ENCODE results near the gene OR3A1. TPM values are rescaled to one million over a fixed set of nuclear protein-coding genes. Genes with fewer than 3 reads are reported as not detected.
"Not testable (repeated sequence)": the region's sequence is repeated elsewhere in the genome, so short reads cannot be mapped to it uniquely, and the experiment has no call there.

OR3A1 gene
- total RNA-seq, 4 donors from 2014 or later, result 0.50 TPM; not detected in 3

GRCh38 chr17:3308603-3309002 is 10.4 kb upstream of the OR3A1 start:
- WGBS, 2 donors (ENCODE audit: low coverage in 1 of 2), result 49 to 53% methylated on average over 2 to 4 of the region's 4 CpGs
- no peak for ATAC-seq
- Histone ChIP-seq H3K9me3 (no peaks in the 10 kb centered on the region), H3K36me3 (no peaks in the 10 kb centered on the region), H3K27ac (no peak overlapping the region), H3K27me3 (peaks cover 3% of the 10 kb centered on the region), H3K4me1 (no peaks in the 10 kb centered on the region), H3K4me3 (no peak overlapping the region)
- no peak for TF ChIP-seq CTCF (IDR thresholded peaks at IDR 0.05)

- Histone ChIP-seq H3K27me3 (peaks cover 23% of the 10 kb centered on the region), H3K36me3 (no peaks in the 10 kb centered on the region), H3K27ac (no peak overlapping the region), H3K9me3 (peaks cover 0 to 5% (median 0%) of the 10 kb centered on the region in 3 donors), H3K4me1 (no peaks in the 10 kb centered on the region), H3K4me3 (no peak overlapping the region)
- TF ChIP-seq CTCF (IDR thresholded peaks at IDR 0.05) (no peak), POLR2A (IDR thresholded peaks at IDR 0.05) (no peak), POLR2AphosphoS5 (IDR thresholded peaks at IDR 0.05) (no peak), EP300 (IDR thresholded peaks at IDR 0.05) (no peak)
- WGBS, 2 donors (ENCODE audit: low coverage in 1 of 2), result 71% methylated on average over 4 of the region's 4 CpGs
- ATAC-seq, result no peak
Observed at GRCh38 chr17:3295632-3296031, 2.5 kb downstream of the OR3A1 start.

- WGBS, 2 donors (ENCODE audit: low coverage in 1 of 2), result 86% methylated on average over 1 of the region's 1 CpG; no CpG with 5 or more reads in 1 of the 2 donors
Observed at GRCh38 chr17:3293548-3293947, 4.6 kb downstream of the OR3A1 start.

GRCh38 chr17:3282901-3283300 is 15.3 kb downstream of the OR3A1 start:
- H3K27me3 ChIP-seq, result no peaks in the 10 kb centered on the region
- WGBS, 2 donors (ENCODE audit: low coverage in 1 of 2), result 71% methylated on average over 1 of the region's 1 CpG; no CpG with 5 or more reads in 1 of the 2 donors
- ATAC-seq, result no peak
- no peaks in the 10 kb centered on the region for H3K9me3 ChIP-seq
- no peak overlapping the region for H3K4me3 ChIP-seq
- no peaks in the 10 kb centered on the region for H3K36me3 ChIP-seq
- H3K27ac ChIP-seq, result no peak overlapping the region
- no peaks in the 10 kb centered on the region for H3K4me1 ChIP-seq
- TF ChIP-seq CTCF (IDR thresholded peaks at IDR 0.05) (no peak), POLR2AphosphoS5 (IDR thresholded peaks at IDR 0.05) (no peak), POLR2A (IDR thresholded peaks at IDR 0.05) (no peak)

More at GRCh38 chr17:3293548-3293947, 4.6 kb downstream of the OR3A1 start:
- not testable (repeated sequence) for ATAC-seq, H3K27ac ChIP-seq, H3K4me1 ChIP-seq, H3K4me3 ChIP-seq, H3K36me3 ChIP-seq, H3K9me3 ChIP-seq
- peaks cover 23% of the 10 kb centered on the region for H3K27me3 ChIP-seq

GRCh38 chr17:3276126-3276525 is 22.0 kb downstream of the OR3A1 start:
- H3K36me3 ChIP-seq, result no peaks in the 10 kb centered on the region
- no peaks in the 10 kb centered on the region for H3K4me1 ChIP-seq
- no peaks in the 10 kb centered on the region for H3K27me3 ChIP-seq
- no peak overlapping the region for H3K27ac ChIP-seq
- peaks cover 0 to 11% (median 0%) of the 10 kb centered on the region in 3 donors for H3K9me3 ChIP-seq
- H3K4me3 ChIP-seq, result no peak overlapping the region
- 55 to 64% methylated on average over 4 of the region's 4 CpGs for WGBS, 2 donors (ENCODE audit: low coverage in 1 of 2)
- ATAC-seq, result no peak
- TF ChIP-seq POLR2A (IDR thresholded peaks at IDR 0.05), result no peak
- TF ChIP-seq EP300 (IDR thresholded peaks at IDR 0.05), result no peak
- no peak for TF ChIP-seq POLR2AphosphoS5 (IDR thresholded peaks at IDR 0.05)
- TF ChIP-seq CTCF (IDR thresholded peaks at IDR 0.05), result no peak
